OCI-LY1 (cell line): ENCODE measurements around the gene RNF103.

Experiments used
- EZH2 ChIP-seq: fragments of 200-600 bp; sonication (generic), shearing (Covaris generic); IDR thresholded peaks from 2 replicates; pipeline ENCODE4 v1.8.0; 2017; ENCODE audit warnings: borderline replicate concordance, mixed run types, mild to moderate bottlenecking, antibody characterized with exemption, low read length, moderate library complexity, mixed read lengths
- TF ChIP-seq, protein P1 (sequence below): fragments of 200-600 bp; sonication (generic), shearing (Covaris generic); IDR thresholded peaks from 2 replicates; pipeline ENCODE4 v1.5.1; 2017; ENCODE audit warnings: mild to moderate bottlenecking, antibody characterized with exemption, low read length, moderate library complexity, mixed read lengths

GRCh38 chr2:86623043-86623493 is 597 bp downstream of the RNF103 start:
- no peak for TF ChIP-seq EZH2
- TF ChIP-seq, protein P1, sequence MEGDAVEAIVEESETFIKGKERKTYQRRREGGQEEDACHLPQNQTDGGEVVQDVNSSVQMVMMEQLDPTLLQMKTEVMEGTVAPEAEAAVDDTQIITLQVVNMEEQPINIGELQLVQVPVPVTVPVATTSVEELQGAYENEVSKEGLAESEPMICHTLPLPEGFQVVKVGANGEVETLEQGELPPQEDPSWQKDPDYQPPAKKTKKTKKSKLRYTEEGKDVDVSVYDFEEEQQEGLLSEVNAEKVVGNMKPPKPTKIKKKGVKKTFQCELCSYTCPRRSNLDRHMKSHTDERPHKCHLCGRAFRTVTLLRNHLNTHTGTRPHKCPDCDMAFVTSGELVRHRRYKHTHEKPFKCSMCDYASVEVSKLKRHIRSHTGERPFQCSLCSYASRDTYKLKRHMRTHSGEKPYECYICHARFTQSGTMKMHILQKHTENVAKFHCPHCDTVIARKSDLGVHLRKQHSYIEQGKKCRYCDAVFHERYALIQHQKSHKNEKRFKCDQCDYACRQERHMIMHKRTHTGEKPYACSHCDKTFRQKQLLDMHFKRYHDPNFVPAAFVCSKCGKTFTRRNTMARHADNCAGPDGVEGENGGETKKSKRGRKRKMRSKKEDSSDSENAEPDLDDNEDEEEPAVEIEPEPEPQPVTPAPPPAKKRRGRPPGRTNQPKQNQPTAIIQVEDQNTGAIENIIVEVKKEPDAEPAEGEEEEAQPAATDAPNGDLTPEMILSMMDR = no peak
